Measurements from ENCODE around the gene PLCH2.

DNA sequence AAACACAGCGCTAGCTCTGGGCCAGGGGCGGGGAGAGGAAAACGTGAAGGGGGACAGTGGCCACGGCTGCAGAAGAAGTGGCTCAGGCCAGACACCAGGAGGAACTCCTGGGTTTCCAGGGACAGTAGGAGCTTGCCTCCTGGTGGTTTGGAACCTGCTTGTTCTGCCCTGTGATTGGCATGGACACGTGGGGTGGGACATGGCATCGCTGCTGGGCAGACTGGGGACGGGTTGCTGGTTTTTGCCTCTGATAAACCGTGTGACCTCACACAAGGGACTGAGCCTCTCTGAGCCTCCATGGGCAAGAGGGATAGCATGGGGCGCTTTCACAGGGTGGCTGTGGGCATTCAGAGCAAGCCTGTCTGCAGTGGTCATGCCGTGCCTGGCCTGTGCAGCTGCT, 7.5 kb upstream of the PLCH2 start:
- TF ChIP-seq, protein P1, sequence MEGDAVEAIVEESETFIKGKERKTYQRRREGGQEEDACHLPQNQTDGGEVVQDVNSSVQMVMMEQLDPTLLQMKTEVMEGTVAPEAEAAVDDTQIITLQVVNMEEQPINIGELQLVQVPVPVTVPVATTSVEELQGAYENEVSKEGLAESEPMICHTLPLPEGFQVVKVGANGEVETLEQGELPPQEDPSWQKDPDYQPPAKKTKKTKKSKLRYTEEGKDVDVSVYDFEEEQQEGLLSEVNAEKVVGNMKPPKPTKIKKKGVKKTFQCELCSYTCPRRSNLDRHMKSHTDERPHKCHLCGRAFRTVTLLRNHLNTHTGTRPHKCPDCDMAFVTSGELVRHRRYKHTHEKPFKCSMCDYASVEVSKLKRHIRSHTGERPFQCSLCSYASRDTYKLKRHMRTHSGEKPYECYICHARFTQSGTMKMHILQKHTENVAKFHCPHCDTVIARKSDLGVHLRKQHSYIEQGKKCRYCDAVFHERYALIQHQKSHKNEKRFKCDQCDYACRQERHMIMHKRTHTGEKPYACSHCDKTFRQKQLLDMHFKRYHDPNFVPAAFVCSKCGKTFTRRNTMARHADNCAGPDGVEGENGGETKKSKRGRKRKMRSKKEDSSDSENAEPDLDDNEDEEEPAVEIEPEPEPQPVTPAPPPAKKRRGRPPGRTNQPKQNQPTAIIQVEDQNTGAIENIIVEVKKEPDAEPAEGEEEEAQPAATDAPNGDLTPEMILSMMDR (IDR thresholded peaks at IDR 0.05; ENCODE audit: extremely low read depth in 1 of 2, insufficient read depth in 1 of 2, low read depth in 1 of 2, low read length in 2 of 2): no peak
- no peak for TF ChIP-seq EZH2 (IDR thresholded peaks at IDR 0.05; ENCODE audit: borderline replicate concordance, low read depth, low read length, severe bottlenecking)
- TF ChIP-seq POLR2A (IDR thresholded peaks at IDR 0.05; ENCODE audit: low read depth, low read length): no peak

All from endothelial cell of umbilical vein (primary cell).